T-helper 1 cell treated with Interleukin-12 subunit alpha and Interleukin-12 subunit beta and Interleukin-4 antibody, amounts not matched to agents 30 ng/mL and 1 ng/mL, for 36 hours (primary cell): Measurements from ENCODE around the gene VWA7. TPM values are rescaled to one million over a fixed set of nuclear protein-coding genes. Genes with fewer than 3 reads are reported as not detected.

Experiments used
- intact Hi-C: fragments of 100-400 bp; cut with micrococcal nuclease; formaldehyde crosslinking; loops from one replicate; pipeline ENCODE4 v1.15.1; 2024
- total RNA-seq: library from RNA; stranded (reverse); gene quantifications from 2 replicates; pipeline ENCODE4 v1.2.3, GENCODE V29; 2022

The VWA7 gene
- total RNA-seq, 1 donor from 2014 or later, result 6.0 TPM

DNA sequence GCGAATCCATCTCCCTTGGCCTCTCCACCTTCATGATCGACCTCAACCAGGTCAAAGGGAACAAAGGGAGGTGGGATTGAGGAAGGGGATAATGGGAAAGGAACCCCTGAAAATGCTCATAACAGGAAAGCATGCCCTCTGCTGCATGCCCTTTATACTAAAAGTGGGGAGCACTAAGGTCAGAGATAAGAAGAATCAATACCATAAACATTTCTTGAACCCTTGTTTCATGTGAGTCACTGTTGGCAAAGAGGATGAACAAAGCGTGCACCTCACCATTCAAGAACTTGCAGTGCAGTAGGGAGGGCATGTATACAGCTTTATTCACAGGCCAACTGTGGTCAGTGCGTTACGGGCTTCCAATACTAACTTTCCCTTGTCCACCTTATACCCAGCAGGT lies 16.3 kb downstream of the VWA7 start:
- intact Hi-C loops, result no loop called here

DNA sequence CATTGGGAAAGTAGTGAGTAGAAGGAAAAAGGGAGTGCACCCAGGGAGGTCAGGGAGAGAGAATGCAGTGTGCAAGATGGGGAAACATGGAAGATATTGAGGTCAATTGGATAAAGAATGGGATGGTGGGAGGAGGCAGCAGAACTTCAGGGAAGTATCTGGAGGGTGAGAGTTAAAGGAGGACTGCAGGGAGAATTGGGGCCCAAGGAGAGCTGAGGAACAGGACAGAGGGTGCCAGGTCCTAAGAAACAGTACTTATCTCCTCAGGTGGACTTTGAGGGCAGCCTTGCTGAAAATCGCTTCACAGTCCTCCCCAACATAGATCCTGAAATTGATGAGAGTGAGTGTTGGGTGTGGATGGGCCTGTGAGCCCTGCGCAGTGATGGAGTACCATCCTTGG lies 18.8 kb downstream of the VWA7 start:
- intact Hi-C loops, result no loop called here

DNA sequence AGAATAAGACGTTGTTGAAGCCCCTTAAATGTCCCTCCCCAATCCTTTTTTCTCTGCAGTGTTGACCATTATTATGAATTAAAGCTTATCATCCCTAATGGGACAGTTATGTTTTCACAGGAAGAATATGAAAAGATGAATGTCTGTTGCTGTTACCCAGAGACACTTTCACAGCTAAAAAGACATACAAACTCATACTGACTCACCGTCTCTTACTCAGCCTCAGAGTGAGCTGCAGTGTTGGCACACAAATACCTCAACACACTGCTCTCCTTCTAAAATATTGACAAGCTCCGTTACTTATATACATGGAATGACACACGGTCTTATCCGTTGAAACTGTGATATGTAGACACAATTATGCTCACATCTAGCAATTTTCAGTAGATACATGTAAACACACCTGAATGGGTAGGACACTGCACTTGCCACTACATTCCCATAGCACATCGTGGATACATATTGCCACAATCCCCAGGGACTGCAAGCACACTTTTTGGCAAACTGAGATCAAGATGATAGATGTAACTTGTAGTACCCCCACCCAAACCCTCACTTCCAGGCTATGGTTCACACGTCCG lies 24.3 kb downstream of the VWA7 start:
- intact Hi-C loops, result no loop called here

DNA sequence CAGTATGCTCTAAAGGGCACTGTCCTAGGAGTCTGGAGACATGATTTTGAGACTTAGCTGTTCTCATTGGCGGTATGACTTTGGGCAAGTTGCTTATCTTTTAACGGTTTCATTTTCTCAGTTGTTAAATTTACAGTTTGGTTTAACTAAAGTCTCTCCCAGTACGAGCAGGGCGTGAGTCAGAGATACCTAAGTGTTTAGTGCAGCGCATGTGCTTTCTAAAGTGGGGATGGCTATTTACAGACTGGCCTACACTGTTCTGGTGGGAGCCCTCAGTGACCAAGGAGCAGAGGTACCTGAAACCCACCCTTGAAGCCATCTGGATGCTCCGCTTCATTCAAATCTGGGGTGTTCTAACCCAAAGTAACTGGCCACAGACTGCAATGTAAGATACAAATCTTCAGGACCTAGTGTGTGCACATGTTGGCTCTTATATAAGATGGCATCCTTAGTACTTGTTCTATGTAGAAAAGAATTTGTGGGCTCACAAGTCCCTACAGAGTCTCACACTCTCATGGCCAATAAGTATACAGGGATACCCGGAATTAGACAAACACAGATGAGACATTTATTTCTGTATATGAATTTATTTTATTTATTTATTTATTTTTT lies 26.6 kb downstream of the VWA7 start:
- intact Hi-C loops, result no loop called here

DNA sequence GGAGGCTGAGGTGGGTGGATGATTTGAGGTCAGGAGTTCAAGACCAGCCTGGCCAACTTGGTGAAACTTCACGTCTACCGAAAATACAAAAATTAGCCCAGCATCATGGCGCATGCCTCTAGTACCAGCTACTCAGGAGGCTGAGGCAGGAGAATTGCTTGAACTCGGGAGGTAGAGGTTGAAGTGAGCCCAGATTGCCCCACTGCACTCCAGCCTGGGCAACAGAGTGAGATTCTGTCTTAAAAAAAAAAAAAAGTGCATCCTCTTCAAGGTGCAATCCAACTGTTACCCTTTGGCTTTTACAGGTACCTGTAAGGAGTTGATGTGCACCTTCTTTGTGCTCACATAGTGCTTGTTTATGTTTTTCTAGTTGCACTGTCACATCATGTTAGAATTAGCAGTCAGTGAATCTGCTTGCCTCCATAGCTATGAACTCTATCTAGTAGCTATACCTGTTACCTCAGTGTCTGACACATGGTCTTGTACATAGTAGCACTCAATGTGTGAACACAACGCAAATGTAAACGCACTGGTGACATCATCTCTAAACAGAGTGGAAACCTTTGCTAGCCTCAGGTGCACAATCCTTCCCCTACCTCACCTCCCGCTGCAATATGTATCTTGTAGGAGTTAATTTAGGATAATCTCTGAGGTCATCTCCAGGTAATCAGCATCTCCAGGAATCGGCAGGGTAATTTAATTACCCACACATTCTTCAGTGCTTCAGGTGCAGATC lies 27.7 kb downstream of the VWA7 start:
- intact Hi-C loops, result no loop called here

DNA sequence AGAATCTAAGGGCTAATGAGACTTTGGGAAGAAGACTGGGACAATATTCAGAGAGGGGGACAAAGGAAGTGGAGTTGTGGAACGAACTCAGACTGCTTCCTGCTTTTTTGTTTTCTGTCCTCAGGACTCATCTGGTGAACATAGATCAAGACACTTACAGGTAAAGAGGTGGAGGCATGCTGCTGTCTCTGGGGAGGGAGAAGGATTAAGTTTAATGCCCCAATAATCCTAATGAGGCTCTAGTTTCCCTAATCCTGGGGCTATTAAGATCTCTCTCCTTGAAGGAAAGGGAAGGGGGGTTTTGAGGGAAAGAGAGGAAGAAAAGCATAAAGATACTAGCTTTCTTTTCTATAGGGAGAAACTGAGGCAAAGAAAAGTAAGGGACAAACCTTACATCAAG lies 32.7 kb downstream of the VWA7 start:
- intact Hi-C loops, result no loop called here

DNA sequence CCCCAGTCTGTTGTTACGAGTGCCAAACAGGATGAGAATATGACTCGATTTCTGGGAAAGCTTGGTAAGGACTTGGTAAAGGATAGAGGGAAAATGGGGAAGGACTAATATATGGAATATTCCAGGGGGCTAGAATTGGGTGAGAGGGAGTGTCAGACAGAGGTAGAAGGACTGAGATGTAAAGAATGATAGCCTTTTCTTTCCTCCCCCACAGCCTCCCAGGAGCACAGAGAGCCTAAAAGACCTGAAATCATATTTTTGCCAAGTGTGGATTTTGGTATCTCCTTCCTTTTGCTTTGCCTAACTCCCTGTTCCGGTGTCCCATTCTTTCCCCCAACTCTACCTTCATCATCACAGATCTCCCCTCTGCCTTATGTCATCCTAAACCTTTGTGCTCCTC lies 34.2 kb downstream of the VWA7 start:
- intact Hi-C loops, result no loop called here

DNA sequence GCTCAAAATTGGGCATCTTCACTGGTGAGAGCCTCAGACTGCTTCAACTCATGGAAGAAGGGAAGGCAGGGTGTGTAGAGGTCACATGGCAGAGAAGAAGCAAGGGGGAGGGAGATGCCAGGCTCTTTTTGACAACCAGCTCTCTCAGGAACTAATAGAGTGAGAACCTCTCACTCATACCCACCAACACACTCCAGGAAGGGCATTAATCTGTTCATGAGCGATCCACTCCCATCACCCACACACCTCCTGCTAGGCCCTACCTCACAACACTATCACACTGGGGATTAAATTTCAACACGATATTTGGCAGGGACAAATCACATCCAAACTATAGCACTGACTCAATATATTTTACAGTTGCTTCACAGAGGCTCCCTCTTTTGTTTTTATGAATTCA lies 35.3 kb downstream of the VWA7 start:
- intact Hi-C loops, result no loop called here

DNA sequence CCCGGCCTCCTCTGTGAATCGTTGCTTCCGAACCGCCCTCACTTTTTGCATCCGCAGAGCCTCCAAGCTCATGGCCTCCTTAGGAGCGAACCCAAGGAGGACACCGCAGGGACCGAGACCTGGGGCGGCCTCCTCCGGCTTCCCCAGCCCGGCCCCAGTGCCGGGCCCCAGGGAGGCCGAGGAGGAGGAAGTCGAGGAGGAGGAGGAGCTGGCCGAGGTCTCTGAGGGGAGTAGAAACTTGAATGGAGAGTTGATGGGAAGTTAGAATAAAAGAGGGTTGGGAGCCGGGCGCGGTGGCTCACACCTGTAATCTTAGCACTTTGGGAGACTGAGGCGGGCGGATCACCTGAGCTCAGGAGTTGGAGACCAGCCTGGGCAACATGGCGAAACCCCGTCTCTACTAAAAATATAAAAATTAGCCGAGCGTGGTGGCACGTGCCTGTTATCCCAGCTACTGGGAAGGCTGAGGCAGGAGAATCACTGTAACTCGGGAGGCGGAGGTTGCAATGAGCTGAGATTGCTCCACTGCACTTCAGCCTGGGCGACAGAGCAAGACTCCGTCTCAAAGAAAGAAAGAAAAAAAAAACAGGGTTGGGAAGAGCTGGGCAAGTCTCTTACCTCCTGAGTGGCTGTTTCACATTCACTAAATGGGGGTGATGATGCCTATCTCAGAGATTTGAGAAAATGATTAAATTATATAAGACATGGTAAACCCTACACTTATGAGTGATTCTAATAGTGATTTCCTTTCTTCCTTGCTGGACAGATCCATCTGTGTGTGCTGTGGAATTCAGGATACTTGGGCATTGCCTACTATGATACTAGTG lies 36.5 kb downstream of the VWA7 start:
- intact Hi-C loops, result no loop called here

DNA sequence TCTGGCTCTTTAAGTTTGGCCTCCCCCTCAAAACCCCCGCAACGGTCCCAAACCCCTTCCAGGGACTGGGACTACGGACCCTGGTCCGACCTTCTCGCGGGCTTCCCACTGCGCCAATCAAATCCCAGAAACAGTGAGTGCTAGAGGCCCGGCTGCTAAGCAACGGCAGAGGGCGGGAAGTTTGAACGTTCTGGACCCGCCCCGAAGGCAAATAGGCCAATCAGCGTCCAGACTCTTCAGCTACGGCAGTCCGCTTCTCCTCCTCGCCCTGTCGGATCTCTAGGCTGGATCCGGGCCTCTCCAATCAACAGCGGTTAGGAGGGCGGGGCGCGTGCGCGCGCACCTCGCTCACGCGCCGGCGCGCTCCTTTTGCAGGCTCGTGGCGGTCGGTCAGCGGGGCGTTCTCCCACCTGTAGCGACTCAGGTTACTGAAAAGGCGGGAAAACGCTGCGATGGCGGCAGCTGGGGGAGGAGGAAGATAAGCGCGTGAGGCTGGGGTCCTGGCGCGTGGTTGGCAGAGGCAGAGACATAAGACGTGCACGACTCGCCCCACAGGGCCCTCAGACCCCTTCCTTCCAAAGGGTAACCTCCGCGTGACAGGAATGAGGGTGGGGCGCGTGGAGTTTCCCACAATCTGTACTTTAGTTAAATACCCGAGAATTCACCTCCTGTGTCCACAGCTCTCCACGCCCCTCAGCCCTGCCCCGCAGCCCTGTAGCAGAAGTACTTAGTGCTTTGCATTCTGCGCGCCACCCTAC lies 37.3 kb downstream of the VWA7 start, which contains the start of gene MSH5:
Gene MSH5 (plus strand): TSS at position 367 of the 758 bp plus-strand sequence. CDS start 462 bp downstream, outside the sequence.
- intact Hi-C loops, result loop anchor here (1.0 to 5.0 kb wide), 9 partner anchors 29 to 1105 kb away; partner anchors contain the start of genes BAG6, GPSM3, HSPA1A and HSPA1L

DNA sequence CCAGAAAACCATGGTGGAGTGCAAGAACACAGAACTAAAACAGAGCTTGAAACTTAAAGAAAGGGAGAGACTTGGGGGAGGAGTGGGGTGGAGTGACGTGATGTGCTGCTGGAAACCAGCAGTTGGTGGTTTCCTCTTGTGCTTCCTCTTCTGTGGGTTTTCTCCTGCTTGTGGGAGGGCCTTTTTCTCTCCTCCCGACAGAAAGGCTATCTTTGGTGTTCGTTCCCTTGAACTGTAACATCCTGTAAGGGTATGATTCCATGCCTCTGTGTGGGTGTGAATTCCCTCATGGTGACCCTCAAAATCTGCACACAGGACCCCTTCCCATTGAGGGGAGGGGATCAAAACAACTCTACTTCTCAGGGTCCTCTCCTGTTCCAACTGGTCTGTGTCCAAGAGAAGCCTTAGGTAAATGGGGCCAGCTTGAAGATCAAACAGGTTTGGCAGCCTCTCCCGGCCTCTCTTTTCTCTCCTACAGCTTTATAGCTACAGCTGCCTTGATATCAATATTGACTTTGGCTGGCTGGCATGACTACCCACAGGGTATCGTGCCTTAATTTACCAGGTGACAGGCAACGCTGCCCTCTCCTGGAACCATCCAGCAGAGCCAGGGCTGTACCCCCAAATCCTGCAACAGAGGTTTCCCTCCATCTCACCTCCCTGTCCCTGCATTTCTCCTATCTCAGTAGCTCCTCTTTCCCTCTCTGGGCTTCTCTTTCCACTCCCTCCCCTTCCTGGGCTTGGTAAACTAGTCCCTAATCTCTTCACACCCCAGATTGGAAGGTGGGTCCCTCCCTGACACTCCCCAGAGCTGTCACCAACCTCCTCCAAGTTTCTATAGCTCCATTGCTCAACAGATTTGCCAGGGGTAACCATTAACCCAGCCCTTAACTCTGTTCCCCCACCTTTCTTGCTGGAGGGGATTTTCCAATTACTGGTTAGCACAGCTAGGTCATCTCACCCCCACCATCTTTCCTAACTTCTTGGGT lies 38.8 kb downstream of the VWA7 start:
- intact Hi-C loops, result loop anchor here (1.0 to 5.0 kb wide), 14 partner anchors 9 to 1107 kb away; partner anchors contain the start of genes ABHD16A, ATP6V1G2, DDAH2 and GPSM3

DNA sequence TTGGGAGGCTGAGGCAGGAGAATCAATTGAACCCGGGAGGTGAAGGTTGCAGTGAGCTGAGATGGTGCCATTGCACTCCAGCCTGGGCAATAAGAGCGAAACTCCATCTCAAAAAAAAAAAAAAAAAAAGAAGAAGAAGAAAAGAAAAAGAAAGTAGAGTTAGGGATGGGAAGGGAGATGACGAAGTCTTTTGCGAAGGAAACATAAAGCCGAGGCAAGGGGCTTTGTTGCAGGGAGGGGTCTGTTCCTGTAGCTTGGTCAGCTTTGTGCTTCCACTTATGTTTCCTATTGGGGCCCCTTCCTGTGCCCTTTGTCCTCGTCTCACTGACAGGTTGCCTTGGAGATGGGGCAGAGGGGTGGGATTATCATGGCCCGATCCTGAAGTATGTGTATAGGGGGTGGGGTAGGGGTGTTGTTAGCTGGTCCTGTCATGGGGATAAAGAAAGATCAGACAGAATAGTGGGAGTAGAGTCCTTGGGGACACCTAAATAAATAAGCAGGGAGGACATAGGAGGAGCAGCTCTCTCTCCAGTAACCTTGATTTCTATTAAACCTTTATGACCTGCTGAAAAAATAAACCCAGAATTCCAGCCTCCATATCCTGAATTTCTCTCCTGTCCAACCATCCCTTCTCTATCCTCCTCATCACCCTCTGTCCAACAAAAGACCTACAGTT lies 39.7 kb downstream of the VWA7 start:
- intact Hi-C loops, result loop anchor here (1.0 to 5.0 kb wide), 5 partner anchors 35 to 455 kb away; partner anchors contain the start of genes ATP6V1G2, GPSM3, MICB and NFKBIL1

DNA sequence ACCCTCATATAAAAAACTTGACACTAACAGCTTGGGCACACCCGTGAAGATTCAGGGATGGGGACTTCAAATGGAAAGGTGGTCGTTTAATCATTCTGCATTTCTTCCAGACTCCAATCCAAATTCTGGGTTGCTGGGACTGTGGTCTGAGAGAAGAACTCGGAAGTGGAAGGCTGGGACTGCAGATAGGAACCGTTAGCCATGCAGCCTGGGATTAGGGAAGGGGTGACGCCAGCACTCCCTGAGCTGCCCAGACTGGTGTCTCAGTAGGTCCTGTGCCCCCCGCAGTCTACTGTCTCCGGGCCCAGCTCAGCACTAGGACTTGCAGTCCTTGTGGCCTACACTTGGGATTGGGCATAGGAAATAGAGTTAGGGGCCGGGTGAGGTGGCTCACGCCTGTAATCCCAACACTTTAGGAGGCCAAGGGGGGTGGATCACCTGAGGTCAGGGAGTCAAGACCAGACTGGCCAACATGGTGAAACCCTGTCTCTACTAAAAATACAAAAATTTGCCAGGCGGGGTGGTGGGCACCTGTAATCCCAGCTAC lies 40.3 kb downstream of the VWA7 start:
- intact Hi-C loops, result loop anchor here (1.0 to 5.0 kb wide), 6 partner anchors 35 to 455 kb away; partner anchors contain the start of genes ATP6V1G2, GPSM3, MICB and NFKBIL1

DNA sequence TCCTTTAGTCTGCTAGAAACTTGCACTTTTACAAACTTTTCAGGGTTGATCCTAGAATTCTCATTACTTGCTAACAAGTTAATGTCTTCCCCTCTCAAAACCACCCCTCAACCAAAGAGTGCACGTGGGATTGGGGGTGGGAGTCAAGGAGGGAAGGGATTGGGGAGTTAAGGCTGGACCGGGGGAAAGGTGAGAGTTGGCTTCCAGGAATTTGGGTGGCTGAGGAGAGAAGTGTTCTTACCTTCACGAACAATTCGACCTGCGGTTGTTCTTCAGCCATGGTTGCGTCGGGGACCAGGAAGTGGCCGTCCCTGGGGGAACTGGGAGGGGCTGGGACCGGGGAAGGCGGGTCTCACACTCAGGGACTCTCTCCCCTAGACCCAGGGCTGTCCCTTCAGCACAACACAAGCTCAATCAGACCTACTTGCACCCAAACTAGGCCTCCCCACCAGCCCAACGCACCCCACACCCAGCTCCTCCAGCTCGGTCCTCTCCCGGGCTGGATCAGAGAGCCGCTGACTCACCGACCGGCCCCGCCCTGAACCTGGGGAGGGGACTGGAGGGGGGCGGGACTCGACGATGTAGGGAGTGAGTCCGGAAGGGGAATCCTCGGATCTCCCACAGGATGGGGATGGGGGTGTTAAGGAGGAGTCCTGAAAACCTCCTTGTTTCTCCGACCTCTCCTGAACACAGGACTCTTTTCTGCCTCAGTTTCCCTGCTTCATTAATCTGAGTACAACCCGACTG lies 40.9 kb downstream of the VWA7 start, which contains the start of gene CLIC1:
Gene CLIC1 (minus strand): TSS at position 510 of the 747 bp plus-strand sequence. CDS start 230 bp downstream, at position 280.
- intact Hi-C loops, result loop anchor here (1.0 to 5.0 kb wide), 5 partner anchors 71 to 456 kb away; partner anchors contain the start of genes ATP6V1G2, GPSM3, MICB and NFKBIL1

DNA sequence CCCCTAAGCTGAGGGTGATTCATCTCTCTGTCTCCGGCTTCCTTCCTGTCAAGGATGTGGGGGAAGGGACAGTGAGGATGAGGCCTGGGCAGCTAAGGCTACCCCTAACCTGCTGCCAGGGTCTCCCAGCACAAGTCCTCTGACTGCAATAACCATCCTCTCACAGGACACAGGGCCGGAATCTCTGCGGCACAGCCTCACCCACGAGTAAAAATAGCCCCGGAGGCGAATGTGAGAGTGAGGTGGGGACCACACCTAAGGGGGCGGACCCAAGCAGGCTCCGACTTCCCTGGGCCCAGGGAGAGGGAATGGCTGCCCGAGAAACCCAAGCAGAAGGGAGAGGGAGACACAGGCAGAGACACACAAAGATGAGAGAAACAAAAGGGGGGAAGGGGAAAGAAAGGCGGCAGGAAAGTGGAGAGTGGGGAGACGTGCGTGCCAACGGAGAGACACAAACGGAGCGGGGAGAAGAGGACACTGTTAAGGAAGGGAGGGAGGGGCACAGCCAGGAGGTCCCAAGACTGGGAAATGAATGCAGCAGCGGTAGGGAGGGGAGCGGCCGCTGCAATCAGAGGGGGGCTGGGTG lies 42.2 kb downstream of the VWA7 start:
- intact Hi-C loops, result loop anchor here (5.0 kb wide), 3 partner anchors 158 to 457 kb away; partner anchors contain the start of genes GPSM3, MICB, PBX2 and TNF

DNA sequence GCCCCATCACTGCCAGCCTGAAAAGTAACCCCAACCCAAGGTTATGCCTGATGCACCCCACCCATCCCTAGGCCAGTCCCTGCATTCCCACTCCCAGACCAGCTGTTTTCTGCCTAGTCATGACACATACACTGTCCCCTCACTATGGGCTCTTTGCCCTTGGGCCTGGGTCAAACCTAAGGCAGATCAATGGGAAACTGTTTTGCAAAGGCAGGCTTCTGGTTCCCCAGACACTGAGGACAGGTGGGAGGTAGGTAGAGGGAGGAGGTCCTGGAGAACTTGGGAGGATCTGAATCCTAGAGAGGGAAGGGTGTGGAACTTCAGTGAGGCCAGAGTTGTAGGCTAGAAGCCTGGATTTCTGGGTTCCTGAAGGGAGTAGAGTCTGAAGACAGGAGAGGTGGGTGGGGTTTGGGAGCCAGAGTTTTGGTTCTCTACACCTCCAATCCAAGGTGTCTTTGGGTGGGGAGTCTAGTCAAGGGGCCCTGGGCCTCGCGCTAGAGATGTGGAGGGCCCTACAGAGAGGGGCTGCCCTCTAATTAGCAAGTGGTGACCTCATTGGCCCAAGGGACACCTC lies 42.8 kb downstream of the VWA7 start:
- intact Hi-C loops, result no loop called here

DNA sequence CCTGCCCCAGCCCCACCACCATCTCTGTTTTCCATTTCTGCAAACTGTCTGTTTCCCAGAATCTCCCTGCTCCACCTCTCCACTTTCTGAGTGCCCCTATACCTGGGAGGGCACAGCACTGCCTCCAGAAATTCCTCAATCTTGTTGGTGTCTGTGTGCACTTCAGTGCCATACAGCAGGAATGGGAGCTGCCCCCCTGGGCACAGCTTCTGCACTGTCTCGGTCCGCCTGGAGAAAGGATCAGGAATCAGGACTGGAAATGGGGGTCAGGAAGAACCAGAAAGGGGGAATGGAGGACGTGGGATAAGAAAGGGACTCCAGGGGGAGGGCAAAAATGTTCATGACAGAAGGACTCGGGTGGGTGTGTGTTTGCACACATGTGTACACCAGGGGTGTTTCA lies 43.4 kb downstream of the VWA7 start:
- intact Hi-C loops, result no loop called here
